HL-60 (cell line): ENCODE data around the gene KLHL25.

ENCODE experiments used
- CTCF ChIP-seq: IDR thresholded peaks from one replicate; pipeline ENCODE4 v1.5.1; 2011; ENCODE audit warnings: low read length, control low read depth, inconsistent platforms; ENCODE audit not compliant: insufficient read depth
- POLR2AphosphoS5 ChIP-seq: IDR thresholded peaks from 2 replicates; pipeline ENCODE4 v1.6.1; 2012; ENCODE audit warnings: low read depth
- REST ChIP-seq: IDR thresholded peaks from 2 replicates; pipeline ENCODE4 v1.6.1; 2012; ENCODE audit warnings: low read depth; ENCODE audit not compliant: insufficient replicate concordance

GRCh38 chr15:85780225-85780985 is 14.3 kb downstream of the KLHL25 start:
- no peak for TF ChIP-seq POLR2AphosphoS5
- no peak for TF ChIP-seq CTCF
- no peak for TF ChIP-seq REST
